Measurements from ENCODE around the gene BCAM.

GRCh38 chr19:44806291-44806690 lies 2.6 kb upstream of the BCAM start:
- TF ChIP-seq CTCF (conservative IDR thresholded peaks at IDR 0.05; ENCODE audit: low read depth, low read length), result no peak
- TF ChIP-seq BHLHE40 (IDR thresholded peaks at IDR 0.05; ENCODE audit: low read depth, low read length), result no peak
- TF ChIP-seq MAZ (IDR thresholded peaks at IDR 0.05; ENCODE audit: borderline replicate concordance, low read depth, low read length), result no peak
- no peak for TF ChIP-seq RAD21 (IDR thresholded peaks at IDR 0.05; ENCODE audit: low read length)
